ENCODE measurements around the gene SPPL2B. TPM values are rescaled to one million over a fixed set of nuclear protein-coding genes. Genes with fewer than 3 reads are reported as not detected.
A peak's percentile ranks its signal among the peaks of the same experiment; 100 is the strongest.

The SPPL2B gene
- total and polyA plus RNA-seq, 9 donors: 1.5 to 66.6 (median 47.9) TPM

- Histone ChIP-seq H3K9me3 (no peaks in the 10 kb centered on the region), H3K27me3 (no peaks in the 10 kb centered on the region), H3K4me1 (ENCODE audit: insufficient read depth) (peaks cover 2% of the 10 kb centered on the region), H3K27ac (no peak overlapping the region), H3K4me3 (no peak overlapping the region), H3K36me3 (no peaks in the 10 kb centered on the region)
- TF ChIP-seq, protein P1, sequence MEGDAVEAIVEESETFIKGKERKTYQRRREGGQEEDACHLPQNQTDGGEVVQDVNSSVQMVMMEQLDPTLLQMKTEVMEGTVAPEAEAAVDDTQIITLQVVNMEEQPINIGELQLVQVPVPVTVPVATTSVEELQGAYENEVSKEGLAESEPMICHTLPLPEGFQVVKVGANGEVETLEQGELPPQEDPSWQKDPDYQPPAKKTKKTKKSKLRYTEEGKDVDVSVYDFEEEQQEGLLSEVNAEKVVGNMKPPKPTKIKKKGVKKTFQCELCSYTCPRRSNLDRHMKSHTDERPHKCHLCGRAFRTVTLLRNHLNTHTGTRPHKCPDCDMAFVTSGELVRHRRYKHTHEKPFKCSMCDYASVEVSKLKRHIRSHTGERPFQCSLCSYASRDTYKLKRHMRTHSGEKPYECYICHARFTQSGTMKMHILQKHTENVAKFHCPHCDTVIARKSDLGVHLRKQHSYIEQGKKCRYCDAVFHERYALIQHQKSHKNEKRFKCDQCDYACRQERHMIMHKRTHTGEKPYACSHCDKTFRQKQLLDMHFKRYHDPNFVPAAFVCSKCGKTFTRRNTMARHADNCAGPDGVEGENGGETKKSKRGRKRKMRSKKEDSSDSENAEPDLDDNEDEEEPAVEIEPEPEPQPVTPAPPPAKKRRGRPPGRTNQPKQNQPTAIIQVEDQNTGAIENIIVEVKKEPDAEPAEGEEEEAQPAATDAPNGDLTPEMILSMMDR (IDR thresholded peaks at IDR 0.05): no peak
- TF ChIP-seq EP300 (IDR thresholded peaks at IDR 0.05) (no peak), POLR2A (IDR thresholded peaks at IDR 0.05) (no peak)
- intact Hi-C loops (cut with DNase I): no loop called here
- WGBS, 3 donors: 84 to 85% (median 85%) methylated on average over 16 of the region's 16 CpGs
- peak in 1 of 5 donors; percentile 14 for DNase-seq
Observed at GRCh38 chr19:2350656-2351055, 22.2 kb downstream of the SPPL2B start.

- Histone ChIP-seq H3K36me3 (no peaks in the 10 kb centered on the region), H3K9me3 (no peaks in the 10 kb centered on the region)
Observed at GRCh38 chr19:2351591-2351990, 23.1 kb downstream of the SPPL2B start.

DNA sequence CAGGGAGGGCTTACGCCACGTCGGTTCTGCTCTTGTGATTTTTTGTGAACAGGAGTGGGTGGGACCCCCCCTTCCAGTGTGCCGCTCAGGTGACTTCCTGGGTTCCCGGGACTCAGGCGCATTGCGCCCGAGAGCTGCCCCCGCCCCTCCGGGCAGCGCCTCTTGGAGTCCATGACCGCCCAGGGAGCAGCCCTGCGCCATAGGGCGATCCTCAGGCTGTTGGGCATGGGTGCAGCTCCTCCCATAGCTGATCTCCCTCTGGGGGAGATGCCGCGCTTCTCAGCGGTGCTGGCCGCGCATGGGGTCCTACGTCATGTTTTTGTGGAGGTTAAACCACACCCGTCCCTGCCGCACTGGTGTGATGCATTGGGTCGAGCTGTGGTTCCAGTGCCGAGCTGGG, 23.6 kb downstream of the SPPL2B start:
- WGBS, 3 donors: 89 to 92% (median 90%) methylated on average over 24 of the region's 24 CpGs

More at GRCh38 chr19:2351591-2351990, 23.1 kb downstream of the SPPL2B start:
- no peak overlapping the region for H3K4me3 ChIP-seq
- 93% methylated on average over 28 of the region's 28 CpGs for WGBS, 3 donors
- no peaks in the 10 kb centered on the region for H3K4me1 ChIP-seq (ENCODE audit: insufficient read depth)
- no peak overlapping the region for H3K27ac ChIP-seq
- H3K27me3 ChIP-seq: no peaks in the 10 kb centered on the region
- intact Hi-C loops (cut with DNase I): no loop called here
- DNase-seq: no peak
- TF ChIP-seq POLR2A (IDR thresholded peaks at IDR 0.05) (no peak), EP300 (IDR thresholded peaks at IDR 0.05) (no peak)
- TF ChIP-seq, protein P1 (IDR thresholded peaks at IDR 0.05): no peak

GRCh38 chr19:2353159-2353886, 24.8 kb downstream of the SPPL2B start:
- H3K9me3 ChIP-seq: no peaks in the 10 kb centered on the region
- no peak overlapping the region for H3K4me3 ChIP-seq
- H3K4me1 ChIP-seq (ENCODE audit: insufficient read depth): no peaks in the 10 kb centered on the region
- H3K27ac ChIP-seq: no peak overlapping the region
- peak in 1 of 5 donors; percentile 28 for DNase-seq
- 89 to 91% (median 90%) methylated on average over 44 to 45 of the region's 45 CpGs for WGBS, 3 donors
- H3K27me3 ChIP-seq: no peaks in the 10 kb centered on the region
- intact Hi-C loops (cut with DNase I): no loop called here
- H3K36me3 ChIP-seq: no peaks in the 10 kb centered on the region
- TF ChIP-seq EP300 (IDR thresholded peaks at IDR 0.05) (no peak), POLR2A (IDR thresholded peaks at IDR 0.05) (no peak)
- TF ChIP-seq, protein P1 (IDR thresholded peaks at IDR 0.05): no peak

More for the DNA sequence above, 23.6 kb downstream of the SPPL2B start:
- Histone ChIP-seq H3K27ac (no peak overlapping the region), H3K27me3 (no peaks in the 10 kb centered on the region), H3K9me3 (no peaks in the 10 kb centered on the region), H3K4me3 (no peak overlapping the region), H3K36me3 (no peaks in the 10 kb centered on the region), H3K4me1 (ENCODE audit: insufficient read depth) (no peaks in the 10 kb centered on the region)
- intact Hi-C loops (cut with DNase I): no loop called here
- peak in 1 of 5 donors; percentile 21 for DNase-seq
- no peak for TF ChIP-seq EP300 (IDR thresholded peaks at IDR 0.05)
- TF ChIP-seq, protein P1 (IDR thresholded peaks at IDR 0.05): no peak
- no peak for TF ChIP-seq POLR2A (IDR thresholded peaks at IDR 0.05)

Data from ovary (tissue), 9 donors.